ENCODE data around the gene DIDO1.
A peak's percentile ranks its signal among the peaks of the same experiment; 100 is the strongest.

Gene DIDO1
- 152 to 296 reads per million in 2 donors for total RNA-seq

- DNase-seq = peak; percentile 83
Observed at GRCh38 chr20:62926229-62927127, at the start of gene DIDO1. Gene DIDO1, minus strand, starts transcription at chr20:62926505.

- no peak for DNase-seq
Observed at GRCh38 chr20:62975251-62975760, 49.0 kb upstream of the DIDO1 start.

GRCh38 chr20:62972845-62973745, 46.8 kb upstream of the DIDO1 start:
- DNase-seq = no peak

GRCh38 chr20:62971950-62972844, 45.9 kb upstream of the DIDO1 start:
- DNase-seq = peak; percentile 81

DNA sequence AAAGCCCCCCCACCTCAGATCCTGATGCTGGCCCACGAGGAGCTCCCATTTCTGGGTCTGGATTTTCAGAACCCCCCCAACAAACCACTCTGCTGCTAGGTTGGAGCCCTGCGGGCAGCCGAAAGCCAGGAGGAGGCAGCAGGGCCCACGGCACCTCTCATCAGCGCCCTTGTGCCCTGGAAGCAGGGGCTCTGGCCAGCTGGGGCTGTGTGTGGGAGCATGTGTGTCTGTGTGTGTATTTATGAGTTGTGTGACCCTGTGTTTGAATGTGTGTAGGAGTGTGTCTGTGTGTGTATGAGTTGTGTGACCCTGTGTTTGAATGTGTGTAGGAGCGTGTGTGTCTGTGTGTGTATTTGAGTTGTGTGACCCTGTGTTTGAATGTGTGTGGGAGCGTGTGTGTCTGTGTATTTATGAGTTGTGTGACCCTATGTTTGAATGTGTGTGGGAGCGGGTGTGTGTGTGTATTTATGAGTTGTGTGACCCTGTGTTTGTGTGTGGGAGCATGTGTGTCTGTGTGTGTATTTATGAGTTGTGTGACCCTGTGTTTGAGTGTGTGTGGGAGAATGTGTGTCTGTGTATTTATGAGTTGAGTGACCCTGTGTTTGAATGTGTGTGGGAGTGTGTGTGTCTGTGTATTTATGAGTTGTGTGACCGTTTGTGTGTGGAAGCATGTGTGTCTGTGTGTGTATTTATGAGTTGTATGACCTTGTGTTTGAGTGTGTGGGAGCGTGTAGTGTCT, 45.1 kb upstream of the DIDO1 start:
- DNase-seq = no peak

DNA sequence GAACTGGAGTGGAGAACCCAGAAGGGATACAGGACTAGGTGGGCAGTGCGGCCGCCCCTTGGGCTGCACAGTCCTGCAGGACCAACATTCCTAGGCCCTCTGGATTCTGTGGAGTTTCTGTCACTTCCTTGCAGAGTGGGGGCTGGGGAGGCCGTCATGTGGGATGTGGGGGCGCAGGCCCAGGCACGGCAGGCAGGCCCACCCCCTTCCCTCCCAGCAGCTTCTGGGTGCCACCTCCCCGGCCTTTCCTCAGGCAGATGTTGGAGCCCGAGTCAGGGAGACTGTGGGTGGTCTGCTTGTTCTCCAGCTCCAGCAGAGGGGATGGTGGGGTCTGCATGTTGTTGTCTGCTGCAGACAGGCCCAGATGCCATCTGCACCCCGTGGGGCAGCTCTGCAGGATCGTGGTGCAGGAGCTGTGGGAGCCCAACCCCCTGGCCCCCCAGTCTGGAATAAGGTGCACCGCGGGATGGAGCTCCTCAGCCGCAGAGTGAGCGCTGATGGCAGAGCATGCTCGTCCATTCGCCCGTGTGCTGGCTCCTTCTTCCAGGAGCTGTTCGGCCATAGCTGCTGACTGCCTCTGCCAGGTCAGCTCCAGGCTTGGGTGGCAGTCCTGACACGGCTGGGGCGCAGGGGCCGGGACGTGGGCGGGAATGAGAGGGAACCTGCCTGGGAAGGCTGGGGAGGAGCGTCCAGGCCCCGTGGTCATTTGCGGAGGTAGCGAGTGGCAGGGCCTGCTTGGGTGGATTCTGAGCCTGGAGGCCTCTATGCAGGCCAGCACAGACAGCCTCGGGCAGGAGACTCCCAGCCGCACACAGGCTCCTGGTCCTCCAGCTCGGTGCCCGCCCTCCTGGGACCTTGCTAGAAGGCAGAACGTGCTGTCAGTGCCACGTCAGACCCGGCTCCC, 44.3 kb upstream of the DIDO1 start:
- no peak for DNase-seq

- no peak for DNase-seq
Observed at GRCh38 chr20:62969939-62970306, 43.6 kb upstream of the DIDO1 start.

GRCh38 chr20:62969179-62969760, 43.0 kb upstream of the DIDO1 start:
- no peak for DNase-seq

- no peak for DNase-seq
Observed at GRCh38 chr20:62968378-62969178, 42.3 kb upstream of the DIDO1 start.

GRCh38 chr20:62967628-62968351, 41.5 kb upstream of the DIDO1 start:
- DNase-seq = no peak

DNA sequence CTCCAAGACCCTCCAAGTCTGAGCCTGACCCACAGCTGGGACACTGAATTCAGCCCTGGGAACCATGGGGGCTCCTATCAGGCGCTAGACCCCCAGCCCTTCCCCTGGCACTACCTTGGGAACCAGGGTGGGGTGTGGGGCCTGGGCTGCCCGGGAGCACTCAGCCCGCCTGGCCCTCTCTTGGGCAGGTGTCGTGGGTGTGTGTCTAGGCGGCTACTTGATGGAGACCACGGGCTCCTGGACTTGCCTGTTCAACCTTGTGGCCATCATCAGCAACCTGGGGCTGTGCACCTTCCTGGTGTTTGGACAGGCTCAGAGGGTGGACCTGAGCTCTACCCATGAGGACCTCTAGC, 40.8 kb upstream of the DIDO1 start:
- DNase-seq = no peak

- no peak for DNase-seq
Observed at GRCh38 chr20:62966212-62967148, 40.2 kb upstream of the DIDO1 start.

- no peak for DNase-seq
Observed at GRCh38 chr20:62965363-62965771, 39.1 kb upstream of the DIDO1 start.

- DNase-seq = no peak
Observed at GRCh38 chr20:62964700-62965099, 38.4 kb upstream of the DIDO1 start.

GRCh38 chr20:62963614-62964397, 37.5 kb upstream of the DIDO1 start:
- DNase-seq = no peak

GRCh38 chr20:62962891-62963613, 36.7 kb upstream of the DIDO1 start:
- DNase-seq = no peak

Measured in T-helper 9 cell (primary cell).